ENCODE results near the gene TRPM2. TPM values are rescaled to one million over a fixed set of nuclear protein-coding genes. Genes with fewer than 3 reads are reported as not detected.

TRPM2 gene
- total RNA-seq, 1 donor = 0.36 TPM

DNA sequence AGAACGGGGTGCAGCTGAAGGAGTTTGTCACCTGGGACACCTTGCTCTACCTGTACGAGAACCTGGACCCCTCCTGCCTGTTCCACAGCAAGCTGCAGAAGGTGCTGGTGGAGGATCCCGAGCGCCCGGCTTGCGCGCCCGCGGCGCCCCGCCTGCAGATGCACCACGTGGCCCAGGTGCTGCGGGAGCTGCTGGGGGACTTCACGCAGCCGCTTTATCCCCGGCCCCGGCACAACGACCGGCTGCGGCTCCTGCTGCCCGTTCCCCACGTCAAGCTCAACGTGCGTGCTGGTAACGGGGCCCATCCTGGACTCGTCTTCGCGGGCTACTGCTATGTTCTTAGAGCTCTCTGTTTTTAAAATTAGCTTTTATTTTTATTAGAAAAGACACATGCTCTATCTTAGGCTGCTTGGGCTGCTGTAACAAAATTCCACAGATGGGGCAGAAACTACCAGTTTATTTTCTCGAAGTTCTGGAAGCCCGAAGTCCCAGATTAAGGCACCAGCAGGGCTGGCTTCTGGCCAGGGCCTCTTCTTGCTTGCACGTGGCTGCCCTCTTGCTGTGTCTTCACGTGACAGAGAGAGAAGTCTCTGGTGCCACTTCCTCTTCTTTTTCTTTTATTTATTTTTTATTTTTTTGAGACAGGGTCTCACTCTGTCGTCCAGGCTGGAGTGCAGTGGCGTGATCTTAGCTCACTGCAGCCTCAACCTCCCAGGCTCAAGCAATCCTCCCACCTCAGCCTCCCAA lies 38.1 kb downstream of the TRPM2 start:
- Histone ChIP-seq H2AFZ (ENCODE audit: low read length) (no peak overlapping the region), H3K4me1 (ENCODE audit: insufficient read depth, low read length) (no peaks in the 10 kb centered on the region), H3K9me3 (ENCODE audit: low read depth, low read length) (no peaks in the 10 kb centered on the region), H3K4me3 (ENCODE audit: insufficient read depth, low read length) (no peak overlapping the region), H4K20me1 (ENCODE audit: insufficient read depth, low read length) (no peaks in the 10 kb centered on the region), H3K27ac (ENCODE audit: low read depth, low read length) (no peak overlapping the region), H3K27me3 (ENCODE audit: insufficient read depth, low read length) (no peaks in the 10 kb centered on the region), H3K36me3 (ENCODE audit: insufficient read depth, low read length) (no peaks in the 10 kb centered on the region), H3K79me2 (ENCODE audit: insufficient read depth, low read length) (no peaks in the 10 kb centered on the region), H3K4me2 (ENCODE audit: insufficient read depth, low read length) (no peak overlapping the region)
- peak; percentile 44 for DNase-seq (ENCODE audit: insufficient read length, low spot score, missing footprints)
- TF ChIP-seq CTCF (IDR thresholded peaks at IDR 0.05; ENCODE audit: extremely low read depth, low read depth, low read length) = no peak

DNA sequence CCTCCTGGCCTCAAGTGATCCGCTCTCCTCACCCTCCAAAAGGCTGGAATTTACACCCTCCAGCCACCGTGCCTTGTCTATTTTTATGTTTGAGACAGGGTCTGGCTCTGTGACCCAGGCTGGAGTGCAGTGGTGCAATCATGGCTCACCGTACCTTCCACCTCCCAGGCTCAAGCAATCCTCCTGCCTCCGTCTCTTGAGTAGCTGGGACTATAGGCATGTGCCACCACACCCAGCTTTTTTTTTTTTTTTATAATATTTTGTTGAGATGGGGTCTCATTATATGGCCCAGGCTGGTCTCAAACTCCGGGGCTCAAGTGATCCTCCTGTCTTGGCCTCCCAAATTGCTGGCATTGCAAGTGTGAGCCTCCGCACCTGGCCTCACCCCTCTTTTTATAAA lies 38.8 kb downstream of the TRPM2 start:
- Histone ChIP-seq H2AFZ (ENCODE audit: low read length) (no peak overlapping the region), H3K4me1 (ENCODE audit: insufficient read depth, low read length) (no peaks in the 10 kb centered on the region), H3K27me3 (ENCODE audit: insufficient read depth, low read length) (no peaks in the 10 kb centered on the region), H3K9me3 (ENCODE audit: low read depth, low read length) (no peaks in the 10 kb centered on the region), H3K79me2 (ENCODE audit: insufficient read depth, low read length) (no peaks in the 10 kb centered on the region), H3K36me3 (ENCODE audit: insufficient read depth, low read length) (no peaks in the 10 kb centered on the region), H3K4me2 (ENCODE audit: insufficient read depth, low read length) (no peak overlapping the region), H4K20me1 (ENCODE audit: insufficient read depth, low read length) (no peaks in the 10 kb centered on the region), H3K4me3 (ENCODE audit: insufficient read depth, low read length) (no peak overlapping the region), H3K27ac (ENCODE audit: low read depth, low read length) (no peak overlapping the region)
- TF ChIP-seq CTCF (IDR thresholded peaks at IDR 0.05; ENCODE audit: extremely low read depth, low read depth, low read length) = no peak
- no peak for DNase-seq (ENCODE audit: insufficient read length, low spot score, missing footprints)

DNA sequence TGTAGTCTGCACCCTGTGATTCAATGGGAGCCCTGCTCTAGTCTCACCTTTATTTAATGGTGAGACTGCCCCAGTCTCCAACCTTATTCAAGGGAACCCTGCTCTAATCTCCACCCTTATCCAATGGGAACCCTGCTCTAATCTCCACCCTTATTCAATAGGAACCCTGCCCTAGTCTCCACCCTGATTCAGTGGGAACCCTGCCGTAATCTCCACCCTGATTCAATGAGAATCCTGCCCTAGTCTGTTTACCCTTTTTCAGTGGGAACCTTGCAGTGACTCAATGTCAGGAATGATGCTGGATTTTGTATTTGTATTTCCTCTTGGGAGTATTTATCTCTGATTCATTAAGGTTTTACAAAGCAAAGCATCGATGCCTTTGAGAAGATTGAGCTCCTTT lies 39.5 kb downstream of the TRPM2 start:
- no peak overlapping the region for H3K27ac ChIP-seq (ENCODE audit: low read depth, low read length)
- H3K27me3 ChIP-seq (ENCODE audit: insufficient read depth, low read length) = no peaks in the 10 kb centered on the region
- DNase-seq (ENCODE audit: insufficient read length, low spot score, missing footprints) = peak; percentile 71
- no peaks in the 10 kb centered on the region for H3K4me1 ChIP-seq (ENCODE audit: insufficient read depth, low read length)
- no peaks in the 10 kb centered on the region for H3K36me3 ChIP-seq (ENCODE audit: insufficient read depth, low read length)
- no peak overlapping the region for H3K4me3 ChIP-seq (ENCODE audit: insufficient read depth, low read length)
- H3K79me2 ChIP-seq (ENCODE audit: insufficient read depth, low read length) = no peaks in the 10 kb centered on the region
- TF ChIP-seq CTCF (IDR thresholded peaks at IDR 0.05; ENCODE audit: extremely low read depth, low read depth, low read length) = no peak
- no peak overlapping the region for H2AFZ ChIP-seq (ENCODE audit: low read length)
- no peak overlapping the region for H3K4me2 ChIP-seq (ENCODE audit: insufficient read depth, low read length)
- no peaks in the 10 kb centered on the region for H3K9me3 ChIP-seq (ENCODE audit: low read depth, low read length)
- no peaks in the 10 kb centered on the region for H4K20me1 ChIP-seq (ENCODE audit: insufficient read depth, low read length)

GRCh38 chr21:44394733-44395132 lies 41.3 kb downstream of the TRPM2 start:
- peak; percentile 69 for DNase-seq (ENCODE audit: insufficient read length, low spot score, missing footprints)
- TF ChIP-seq CTCF (IDR thresholded peaks at IDR 0.05; ENCODE audit: extremely low read depth, low read depth, low read length) = no peak

More at GRCh38 chr21:44394733-44395132, 41.3 kb downstream of the TRPM2 start:
- Histone ChIP-seq H3K9me3 (ENCODE audit: low read depth, low read length) (no peaks in the 10 kb centered on the region), H3K27me3 (ENCODE audit: insufficient read depth, low read length) (no peaks in the 10 kb centered on the region), H3K4me2 (ENCODE audit: insufficient read depth, low read length) (no peak overlapping the region), H3K36me3 (ENCODE audit: insufficient read depth, low read length) (no peaks in the 10 kb centered on the region), H2AFZ (ENCODE audit: low read length) (no peak overlapping the region), H4K20me1 (ENCODE audit: insufficient read depth, low read length) (no peaks in the 10 kb centered on the region), H3K4me1 (ENCODE audit: insufficient read depth, low read length) (no peaks in the 10 kb centered on the region), H3K4me3 (ENCODE audit: insufficient read depth, low read length) (no peak overlapping the region), H3K79me2 (ENCODE audit: insufficient read depth, low read length) (no peaks in the 10 kb centered on the region), H3K27ac (ENCODE audit: low read depth, low read length) (no peak overlapping the region)

All from osteoblast (primary cell).